ENCODE results near the gene MAP1LC3B.

Gene MAP1LC3B

GRCh38 chr16:87409153-87409552, 17.0 kb downstream of the MAP1LC3B start:
- TF ChIP-seq ZBTB7A (IDR thresholded peaks at IDR 0.05; ENCODE audit: low read depth) (no peak), EP300 (IDR thresholded peaks at IDR 0.05; ENCODE audit: borderline replicate concordance) (no peak), MAX (IDR thresholded peaks at IDR 0.05) (no peak), CEBPB (IDR thresholded peaks at IDR 0.05) (no peak), RAD21 (IDR thresholded peaks at IDR 0.05; ENCODE audit: low read depth) (no peak), NFIC (IDR thresholded peaks at IDR 0.05) (no peak), USF1 (IDR thresholded peaks at IDR 0.05) (no peak), EGR1 (IDR thresholded peaks at IDR 0.05) (no peak)

GRCh38 chr16:87409781-87410180, 17.6 kb downstream of the MAP1LC3B start:
- TF ChIP-seq NFIC (IDR thresholded peaks at IDR 0.05) = no peak
- TF ChIP-seq CEBPB (IDR thresholded peaks at IDR 0.05) = no peak
- TF ChIP-seq EP300 (IDR thresholded peaks at IDR 0.05; ENCODE audit: borderline replicate concordance) = no peak

GRCh38 chr16:87410530-87410929, 18.4 kb downstream of the MAP1LC3B start:
- TF ChIP-seq TCF12 (IDR thresholded peaks at IDR 0.05; ENCODE audit: low read depth) (no peak), EGR1 (IDR thresholded peaks at IDR 0.05) (no peak), EP300 (IDR thresholded peaks at IDR 0.05; ENCODE audit: borderline replicate concordance) (no peak), NFIC (IDR thresholded peaks at IDR 0.05) (no peak), YY1 (IDR thresholded peaks at IDR 0.05; ENCODE audit: low read depth) (no peak), TAF1 (IDR thresholded peaks at IDR 0.05; ENCODE audit: low read depth) (no peak), CREB1 (IDR thresholded peaks at IDR 0.05; ENCODE audit: low read depth) (no peak), FOXM1 (IDR thresholded peaks at IDR 0.05; ENCODE audit: borderline replicate concordance, low read depth) (no peak), RAD21 (IDR thresholded peaks at IDR 0.05; ENCODE audit: low read depth) (no peak), ZBTB7A (IDR thresholded peaks at IDR 0.05; ENCODE audit: low read depth) (no peak), CEBPB (IDR thresholded peaks at IDR 0.05) (no peak)

GRCh38 chr16:87410968-87411367, 18.8 kb downstream of the MAP1LC3B start:
- TF ChIP-seq CEBPB (IDR thresholded peaks at IDR 0.05) (no peak), ZBTB7A (IDR thresholded peaks at IDR 0.05; ENCODE audit: low read depth) (no peak), TAF1 (IDR thresholded peaks at IDR 0.05; ENCODE audit: low read depth) (no peak), NFIC (IDR thresholded peaks at IDR 0.05) (no peak), MAX (IDR thresholded peaks at IDR 0.05) (no peak)

- TF ChIP-seq CEBPB (IDR thresholded peaks at IDR 0.05) (no peak), FOXM1 (IDR thresholded peaks at IDR 0.05; ENCODE audit: borderline replicate concordance, low read depth) (no peak), RAD21 (IDR thresholded peaks at IDR 0.05; ENCODE audit: low read depth) (no peak)
Measured at GRCh38 chr16:87411375-87412271, 19.5 kb downstream of the MAP1LC3B start.

- TF ChIP-seq EGR1 (IDR thresholded peaks at IDR 0.05) (no peak), TEAD4 (IDR thresholded peaks at IDR 0.05) (no peak)
Measured at GRCh38 chr16:87412371-87412995, 20.3 kb downstream of the MAP1LC3B start.

- TF ChIP-seq ZBTB7A (IDR thresholded peaks at IDR 0.05; ENCODE audit: low read depth) (no peak), USF1 (IDR thresholded peaks at IDR 0.05) (no peak), YY1 (IDR thresholded peaks at IDR 0.05; ENCODE audit: low read depth) (no peak)
Measured at GRCh38 chr16:87412996-87413421, 20.9 kb downstream of the MAP1LC3B start.

GRCh38 chr16:87414251-87414680, 22.1 kb downstream of the MAP1LC3B start:
- TF ChIP-seq RAD21 (IDR thresholded peaks at IDR 0.05; ENCODE audit: low read depth) (no peak), CREB1 (IDR thresholded peaks at IDR 0.05; ENCODE audit: low read depth) (no peak), CEBPB (IDR thresholded peaks at IDR 0.05) (no peak), TAF1 (IDR thresholded peaks at IDR 0.05; ENCODE audit: low read depth) (no peak), YY1 (IDR thresholded peaks at IDR 0.05; ENCODE audit: low read depth) (no peak)

- TF ChIP-seq ZBTB7A (IDR thresholded peaks at IDR 0.05; ENCODE audit: low read depth) (no peak), CREB1 (IDR thresholded peaks at IDR 0.05; ENCODE audit: low read depth) (no peak), TAF1 (IDR thresholded peaks at IDR 0.05; ENCODE audit: low read depth) (no peak), EP300 (IDR thresholded peaks at IDR 0.05; ENCODE audit: borderline replicate concordance) (no peak), RAD21 (IDR thresholded peaks at IDR 0.05; ENCODE audit: low read depth) (no peak), REST (IDR thresholded peaks at IDR 0.05; ENCODE audit: low read depth) (no peak), YY1 (IDR thresholded peaks at IDR 0.05; ENCODE audit: low read depth) (no peak), USF1 (IDR thresholded peaks at IDR 0.05) (no peak), MAX (IDR thresholded peaks at IDR 0.05) (no peak), NFIC (IDR thresholded peaks at IDR 0.05) (no peak), EGR1 (IDR thresholded peaks at IDR 0.05) (no peak), CEBPB (IDR thresholded peaks at IDR 0.05) (no peak), TEAD4 (IDR thresholded peaks at IDR 0.05) (no peak), FOXM1 (IDR thresholded peaks at IDR 0.05; ENCODE audit: borderline replicate concordance, low read depth) (no peak), TCF12 (IDR thresholded peaks at IDR 0.05; ENCODE audit: low read depth) (no peak)
Measured at GRCh38 chr16:87415441-87415840, 23.3 kb downstream of the MAP1LC3B start.

Measured in Ishikawa (cell line).